ENCODE measurements around the gene IMMP2L. TPM values are rescaled to one million over a fixed set of nuclear protein-coding genes. Genes with fewer than 3 reads are reported as not detected.

The IMMP2L gene
- polyA plus RNA-seq, 1 of the 3 experiments (the other 2 are of a cell fraction), result 10.7 TPM

DNA sequence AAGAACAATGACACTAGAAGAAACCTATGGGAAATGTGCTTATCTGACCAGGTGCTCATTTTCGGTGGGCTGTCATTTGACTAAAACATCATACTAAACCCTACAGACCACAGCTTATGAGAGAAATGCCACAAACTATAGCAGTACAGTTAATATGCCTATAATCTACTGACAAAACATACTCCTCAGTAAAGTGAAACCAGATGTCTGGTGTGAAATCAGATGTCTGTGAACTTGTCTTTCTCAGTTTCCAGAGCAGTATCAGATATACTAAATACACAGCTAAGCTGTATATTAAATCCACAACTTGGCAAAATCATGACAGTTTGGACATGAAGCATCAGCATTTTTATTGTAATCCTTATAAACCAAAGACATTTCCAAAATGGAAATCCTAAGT lies 3.3 kb downstream of the IMMP2L start:
- CTCF ChIA-PET, result interaction anchor here (0.6 to 3.4 kb wide), 6 partner anchors 23 to 466 kb away, joined by 3 to 13 read pairs (median 4); no protein-coding TSS in a partner anchor
- Histone ChIP-seq H3F3A (replicated peaks; ENCODE audit: insufficient read depth) (no peaks in the 10 kb centered on the region), H2AFZ (ENCODE audit: low read depth) (no peak overlapping the region), H3K9me2 (no peaks in the 10 kb centered on the region), H3K36me3 (replicated peaks in 1 of 2; ENCODE audit: control insufficient read depth in 1 of 2, insufficient read depth in 2 of 2, low read length in 1 of 2) (peaks cover 13 to 33% of the 10 kb centered on the region in 2 experiments), H3K4me3 (ENCODE audit: low read depth in 2 of 2, low read length in 1 of 2) (no peak overlapping the region), H3K79me2 (ENCODE audit: insufficient read depth) (no peaks in the 10 kb centered on the region), H3K4me2 (0 out of 2 replicates have a peak overlapping the region, but pooled peaks have one; percentile 5), H3K4me1 (ENCODE audit: control insufficient read depth in 1 of 2, insufficient read depth in 2 of 2, low read depth in 1 of 2, low read length in 1 of 2) (peaks cover 14 to 37% of the 10 kb centered on the region in 2 experiments; a peak in 3 of 4 replicates), H4K20me1 (ENCODE audit: insufficient read depth) (no peaks in the 10 kb centered on the region), H3K27me3 (ENCODE audit: insufficient read depth) (no peaks in the 10 kb centered on the region), H3K9me3 (no peaks in the 10 kb centered on the region), H3K9ac (no peak overlapping the region), H3K27ac (ENCODE audit: low read depth in 2 of 2, low read length in 1 of 2) (peak overlapping the region in 1 of 2 experiments; percentile 97; a peak in 2 of 4 replicates)
- peak; percentile 54 for DNase-seq
- POLR2A ChIA-PET, result interaction anchor here (0.5 to 0.9 kb wide), 3 partner anchors 467 to 1502 kb away, joined by 3 to 4 read pairs (median 4); no protein-coding TSS in a partner anchor
- WGBS (ENCODE audit: low lambda C conversion rate), result 40% methylated on average over 1 of the region's 1 CpG
- TF ChIP-seq RCOR1 (IDR thresholded peaks at IDR 0.05; ENCODE audit: low read length), result peak; percentile 64; the same call in 1 of the 2 replicates
- TF ChIP-seq, protein P1, sequence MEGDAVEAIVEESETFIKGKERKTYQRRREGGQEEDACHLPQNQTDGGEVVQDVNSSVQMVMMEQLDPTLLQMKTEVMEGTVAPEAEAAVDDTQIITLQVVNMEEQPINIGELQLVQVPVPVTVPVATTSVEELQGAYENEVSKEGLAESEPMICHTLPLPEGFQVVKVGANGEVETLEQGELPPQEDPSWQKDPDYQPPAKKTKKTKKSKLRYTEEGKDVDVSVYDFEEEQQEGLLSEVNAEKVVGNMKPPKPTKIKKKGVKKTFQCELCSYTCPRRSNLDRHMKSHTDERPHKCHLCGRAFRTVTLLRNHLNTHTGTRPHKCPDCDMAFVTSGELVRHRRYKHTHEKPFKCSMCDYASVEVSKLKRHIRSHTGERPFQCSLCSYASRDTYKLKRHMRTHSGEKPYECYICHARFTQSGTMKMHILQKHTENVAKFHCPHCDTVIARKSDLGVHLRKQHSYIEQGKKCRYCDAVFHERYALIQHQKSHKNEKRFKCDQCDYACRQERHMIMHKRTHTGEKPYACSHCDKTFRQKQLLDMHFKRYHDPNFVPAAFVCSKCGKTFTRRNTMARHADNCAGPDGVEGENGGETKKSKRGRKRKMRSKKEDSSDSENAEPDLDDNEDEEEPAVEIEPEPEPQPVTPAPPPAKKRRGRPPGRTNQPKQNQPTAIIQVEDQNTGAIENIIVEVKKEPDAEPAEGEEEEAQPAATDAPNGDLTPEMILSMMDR (IDR thresholded peaks at IDR 0.05), result no peak
- no peak for TF ChIP-seq FOXJ3 (CRISPR knock-in tag; IDR thresholded peaks at IDR 0.05)
- TF ChIP-seq NRF1 (IDR thresholded peaks at IDR 0.05; ENCODE audit: low read depth, low read length), result no peak
- TF ChIP-seq GATA2 (CRISPR knock-in tag; IDR thresholded peaks at IDR 0.05), result peak; percentile 72
- TF ChIP-seq NFIC (IDR thresholded peaks at IDR 0.05; ENCODE audit: borderline replicate concordance), result no peak
- peak; percentile 14; the same call in 1 of the 2 replicates for TF ChIP-seq MXI1 (IDR thresholded peaks at IDR 0.05; ENCODE audit: low read depth, low read length)
- peak; percentile 72 for TF ChIP-seq CHD2 (IDR thresholded peaks at IDR 0.05; ENCODE audit: low read length, partially characterized antibody)
- no peak for TF ChIP-seq ELF1 (IDR thresholded peaks at IDR 0.05)
- no peak for TF ChIP-seq MEF2A (IDR thresholded peaks at IDR 0.05; ENCODE audit: borderline replicate concordance, low read depth)
- no peak for TF ChIP-seq YY1 (IDR thresholded peaks at IDR 0.05; ENCODE audit: low read depth)
- TF ChIP-seq, protein P2, sequence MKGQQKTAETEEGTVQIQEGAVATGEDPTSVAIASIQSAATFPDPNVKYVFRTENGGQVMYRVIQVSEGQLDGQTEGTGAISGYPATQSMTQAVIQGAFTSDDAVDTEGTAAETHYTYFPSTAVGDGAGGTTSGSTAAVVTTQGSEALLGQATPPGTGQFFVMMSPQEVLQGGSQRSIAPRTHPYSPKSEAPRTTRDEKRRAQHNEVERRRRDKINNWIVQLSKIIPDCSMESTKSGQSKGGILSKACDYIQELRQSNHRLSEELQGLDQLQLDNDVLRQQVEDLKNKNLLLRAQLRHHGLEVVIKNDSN (IDR thresholded peaks at IDR 0.05; ENCODE audit: borderline replicate concordance, low read depth), result no peak
- no peak for TF ChIP-seq FOSL2 (IDR thresholded peaks at IDR 0.05; ENCODE audit: borderline replicate concordance, low read depth)
- TF ChIP-seq TEAD4 (IDR thresholded peaks at IDR 0.05; ENCODE audit: borderline replicate concordance, insufficient read depth), result no peak
- TF ChIP-seq, protein P3, sequence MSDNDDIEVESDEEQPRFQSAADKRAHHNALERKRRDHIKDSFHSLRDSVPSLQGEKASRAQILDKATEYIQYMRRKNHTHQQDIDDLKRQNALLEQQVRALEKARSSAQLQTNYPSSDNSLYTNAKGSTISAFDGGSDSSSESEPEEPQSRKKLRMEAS (IDR thresholded peaks at IDR 0.05; ENCODE audit: low read depth), result no peak
- no peak for TF ChIP-seq GABPA (IDR thresholded peaks at IDR 0.05; ENCODE audit: low read depth)
- no peak for TF ChIP-seq POLR2AphosphoS5 (IDR thresholded peaks at IDR 0.05; ENCODE audit: low read depth, low read length)
- TF ChIP-seq RAD21 (IDR thresholded peaks at IDR 0.05; ENCODE audit: low read length), result peak; percentile 28; the same call in 1 of the 2 replicates
- TF ChIP-seq EP300 (IDR thresholded peaks at IDR 0.05; ENCODE audit: borderline replicate concordance in 1 of 2, low read depth in 1 of 2, low read length in 1 of 2), result peak in 1 of 2 experiments; percentile 75; a peak in 2 of 4 replicates
- no peak for TF ChIP-seq TAF1 (IDR thresholded peaks at IDR 0.05; ENCODE audit: borderline replicate concordance, low read depth, low read length)
- TF ChIP-seq FOXM1 (IDR thresholded peaks at IDR 0.05; ENCODE audit: low read depth), result no peak
- no peak for TF ChIP-seq JUND (IDR thresholded peaks at IDR 0.05)
- peak; percentile 91 for TF ChIP-seq TCF12 (IDR thresholded peaks at IDR 0.05)
- TF ChIP-seq, protein P4, sequence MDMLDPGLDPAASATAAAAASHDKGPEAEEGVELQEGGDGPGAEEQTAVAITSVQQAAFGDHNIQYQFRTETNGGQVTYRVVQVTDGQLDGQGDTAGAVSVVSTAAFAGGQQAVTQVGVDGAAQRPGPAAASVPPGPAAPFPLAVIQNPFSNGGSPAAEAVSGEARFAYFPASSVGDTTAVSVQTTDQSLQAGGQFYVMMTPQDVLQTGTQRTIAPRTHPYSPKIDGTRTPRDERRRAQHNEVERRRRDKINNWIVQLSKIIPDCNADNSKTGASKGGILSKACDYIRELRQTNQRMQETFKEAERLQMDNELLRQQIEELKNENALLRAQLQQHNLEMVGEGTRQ (IDR thresholded peaks at IDR 0.05; ENCODE audit: borderline replicate concordance, low read depth, low read length), result no peak
- no peak for TF ChIP-seq SMC3 (IDR thresholded peaks at IDR 0.05; ENCODE audit: low read depth, low read length)
- TF ChIP-seq, protein P5, sequence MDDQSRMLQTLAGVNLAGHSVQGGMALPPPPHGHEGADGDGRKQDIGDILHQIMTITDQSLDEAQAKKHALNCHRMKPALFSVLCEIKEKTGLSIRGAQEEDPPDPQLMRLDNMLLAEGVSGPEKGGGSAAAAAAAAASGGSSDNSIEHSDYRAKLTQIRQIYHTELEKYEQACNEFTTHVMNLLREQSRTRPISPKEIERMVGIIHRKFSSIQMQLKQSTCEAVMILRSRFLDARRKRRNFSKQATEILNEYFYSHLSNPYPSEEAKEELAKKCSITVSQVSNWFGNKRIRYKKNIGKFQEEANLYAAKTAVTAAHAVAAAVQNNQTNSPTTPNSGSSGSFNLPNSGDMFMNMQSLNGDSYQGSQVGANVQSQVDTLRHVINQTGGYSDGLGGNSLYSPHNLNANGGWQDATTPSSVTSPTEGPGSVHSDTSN (IDR thresholded peaks at IDR 0.05), result peak; percentile 28; the same call in 1 of the 2 replicates
- TF ChIP-seq, protein P6, sequence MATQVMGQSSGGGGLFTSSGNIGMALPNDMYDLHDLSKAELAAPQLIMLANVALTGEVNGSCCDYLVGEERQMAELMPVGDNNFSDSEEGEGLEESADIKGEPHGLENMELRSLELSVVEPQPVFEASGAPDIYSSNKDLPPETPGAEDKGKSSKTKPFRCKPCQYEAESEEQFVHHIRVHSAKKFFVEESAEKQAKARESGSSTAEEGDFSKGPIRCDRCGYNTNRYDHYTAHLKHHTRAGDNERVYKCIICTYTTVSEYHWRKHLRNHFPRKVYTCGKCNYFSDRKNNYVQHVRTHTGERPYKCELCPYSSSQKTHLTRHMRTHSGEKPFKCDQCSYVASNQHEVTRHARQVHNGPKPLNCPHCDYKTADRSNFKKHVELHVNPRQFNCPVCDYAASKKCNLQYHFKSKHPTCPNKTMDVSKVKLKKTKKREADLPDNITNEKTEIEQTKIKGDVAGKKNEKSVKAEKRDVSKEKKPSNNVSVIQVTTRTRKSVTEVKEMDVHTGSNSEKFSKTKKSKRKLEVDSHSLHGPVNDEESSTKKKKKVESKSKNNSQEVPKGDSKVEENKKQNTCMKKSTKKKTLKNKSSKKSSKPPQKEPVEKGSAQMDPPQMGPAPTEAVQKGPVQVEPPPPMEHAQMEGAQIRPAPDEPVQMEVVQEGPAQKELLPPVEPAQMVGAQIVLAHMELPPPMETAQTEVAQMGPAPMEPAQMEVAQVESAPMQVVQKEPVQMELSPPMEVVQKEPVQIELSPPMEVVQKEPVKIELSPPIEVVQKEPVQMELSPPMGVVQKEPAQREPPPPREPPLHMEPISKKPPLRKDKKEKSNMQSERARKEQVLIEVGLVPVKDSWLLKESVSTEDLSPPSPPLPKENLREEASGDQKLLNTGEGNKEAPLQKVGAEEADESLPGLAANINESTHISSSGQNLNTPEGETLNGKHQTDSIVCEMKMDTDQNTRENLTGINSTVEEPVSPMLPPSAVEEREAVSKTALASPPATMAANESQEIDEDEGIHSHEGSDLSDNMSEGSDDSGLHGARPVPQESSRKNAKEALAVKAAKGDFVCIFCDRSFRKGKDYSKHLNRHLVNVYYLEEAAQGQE (IDR thresholded peaks at IDR 0.05; ENCODE audit: low read depth, low read length), result no peak

Measured in SK-N-SH (cell line).